Tibial nerve (tissue), 4 donors: ENCODE data around the gene CBY1.
"Not testable (repeated sequence)": the region's sequence is repeated elsewhere in the genome, so short reads cannot be mapped to it uniquely, and the experiment has no call there.

ENCODE experiments used
- CTCF ChIP-seq, 5 experiments: fragments of 200-600 bp in 3 of 5; fragments of 450-650 bp in 2 of 5; sonication (generic) in 3 of 5; IDR thresholded peaks; one replicate each; pipeline ENCODE4 v1.5.1; 2016 to 2019; ENCODE audit warnings: antibody characterized with exemption in 5 of 5, mild to moderate bottlenecking in 3 of 5, moderate library complexity in 2 of 5
- EP300 ChIP-seq, 2 donors: sonication (generic); formaldehyde crosslinking; IDR thresholded peaks; one replicate each; pipeline ENCODE4 v1.6.1; 2017; ENCODE audit warnings: antibody characterized with exemption in 2 of 2, mild to moderate bottlenecking in 1 of 2
- POLR2A ChIP-seq, 2 donors: fragments of 450-650 bp; IDR thresholded peaks; one replicate each; pipeline ENCODE4 v1.6.1; 2017; ENCODE audit warnings: antibody characterized with exemption in 2 of 2, mild to moderate bottlenecking in 2 of 2, moderate library complexity in 2 of 2

- not testable (repeated sequence) for TF ChIP-seq CTCF, EP300, POLR2A (IDR thresholded peaks at IDR 0.05)
Observed at GRCh38 chr22:38644245-38644644, 12.2 kb upstream of the CBY1 start.
